Ovary (tissue), 9 donors: ENCODE data around the gene GALR2. TPM values are rescaled to one million over a fixed set of nuclear protein-coding genes. Genes with fewer than 3 reads are reported as not detected.

Source experiments
- DNase-seq, 5 donors: peaks; one replicate each; pipeline ENCODE4 v3.0.0-alpha.2; 2019 to 2020
- H3K27ac ChIP-seq, 2 donors: fragments of 200-600 bp; one replicate each; pipeline versions ENCODE4 v1.5.1 to v1.8.0; 2019 to 2022
- H3K27me3 ChIP-seq: fragments of 200-600 bp; one replicate; pipeline ENCODE4 v1.8.0; 2022
- H3K36me3 ChIP-seq: fragments of 200-600 bp; sonication (generic); one replicate; pipeline ENCODE4 v1.5.1; 2019
- H3K4me1 ChIP-seq: one replicate; pipeline ENCODE4 v1.8.1; 2013; ENCODE audit warnings: mild to moderate bottlenecking, moderate library complexity; ENCODE audit not compliant: insufficient read depth
- H3K4me3 ChIP-seq: fragments of 200-600 bp; sonication (generic); one replicate; pipeline ENCODE4 v1.5.1; 2017
- H3K9me3 ChIP-seq, 2 donors: fragments of 200-600 bp in 1 of 2; sonication (generic) in 1 of 2; one replicate each; pipeline versions ENCODE4 v1.5.1 to v1.8.1; 2013 to 2019; ENCODE audit warnings: mild to moderate bottlenecking in 1 of 2, moderate library complexity in 1 of 2
- EP300 ChIP-seq: sonication (generic); formaldehyde crosslinking; IDR thresholded peaks from one replicate; pipeline ENCODE4 v1.6.1; 2017; ENCODE audit warnings: antibody characterized with exemption
- POLR2A ChIP-seq: fragments of 450-650 bp; IDR thresholded peaks from one replicate; pipeline ENCODE4 v1.6.1; 2017; ENCODE audit warnings: antibody characterized with exemption, mild to moderate bottlenecking, moderate library complexity
- WGBS, 3 donors: extraction: QIAGEN DNeasy Blood & Tissue Kit in 1 of 3; methylation state at CpG; one replicate each; pipeline versions ENCODE4 v1.1.5 to v1.1.7; 2013 to 2017; 5-methylcytosine and 5-hydroxymethylcytosine counted together
- intact Hi-C, 4 donors: fragments of 100-400 bp; cut with DNase I; formaldehyde crosslinking; loops; one replicate each; pipeline versions ENCODE4 v1.11.0 to v1.15.1; 2022 to 2023
- polyA plus RNA-seq, 2 donors: library from polyadenylated mRNA; stranded (reverse); fragments of 200-250 nt in 1 of 2; fragments of 350-450 nt in 1 of 2; fragmentation: Illumina TruSeq in 1 of 2; extraction: RNeasy Lipid Tissue Mini Kit (QIAGEN cat#74804) in 1 of 2; gene quantifications; one replicate each; pipeline ENCODE4 v1.2.3, GENCODE V29; 2013 to 2014
- total RNA-seq, 7 donors: library from RNA; depleted of rRNA in 2 of 7; stranded (reverse); fragments of >200 nt in 2 of 7; fragmentation: NEBNext Ultra II Directional in 3 of 7; extraction: Animal tissue kit (Norgen Biotek cat#: 25700) in 3 of 7; gene quantifications; one replicate each; pipeline versions ENCODE4 v1.1.0 to v1.2.4, GENCODE V29; 2016 to 2023
- TF ChIP-seq, protein P1 (sequence below), 3 donors: fragments of 450-650 bp in 2 of 3; fragments of 200-600 bp in 1 of 3; IDR thresholded peaks; one replicate each; pipeline versions ENCODE4 v1.5.1 to v1.8.0; 2016 to 2022; ENCODE audit warnings: antibody characterized with exemption in 3 of 3, mild to moderate bottlenecking in 1 of 3
- donor health status: DM: no; HTN: no; CAD: no; lungs with moderate emphysema.
- donor health status: DM: no; HTN: no; CAD: no.
- donor health status: Bipolar disorder and iron deficiency.
- donor health status: DM: yes; HTN: yes; CAD: no.
- donor health status: DM: no; HTN: no; CAD: no.
- donor health status: DM: yes; HTN: yes; CAD: no.

GALR2 gene
- total and polyA plus RNA-seq, 9 donors: 0.34 TPM; not detected in 8

DNA sequence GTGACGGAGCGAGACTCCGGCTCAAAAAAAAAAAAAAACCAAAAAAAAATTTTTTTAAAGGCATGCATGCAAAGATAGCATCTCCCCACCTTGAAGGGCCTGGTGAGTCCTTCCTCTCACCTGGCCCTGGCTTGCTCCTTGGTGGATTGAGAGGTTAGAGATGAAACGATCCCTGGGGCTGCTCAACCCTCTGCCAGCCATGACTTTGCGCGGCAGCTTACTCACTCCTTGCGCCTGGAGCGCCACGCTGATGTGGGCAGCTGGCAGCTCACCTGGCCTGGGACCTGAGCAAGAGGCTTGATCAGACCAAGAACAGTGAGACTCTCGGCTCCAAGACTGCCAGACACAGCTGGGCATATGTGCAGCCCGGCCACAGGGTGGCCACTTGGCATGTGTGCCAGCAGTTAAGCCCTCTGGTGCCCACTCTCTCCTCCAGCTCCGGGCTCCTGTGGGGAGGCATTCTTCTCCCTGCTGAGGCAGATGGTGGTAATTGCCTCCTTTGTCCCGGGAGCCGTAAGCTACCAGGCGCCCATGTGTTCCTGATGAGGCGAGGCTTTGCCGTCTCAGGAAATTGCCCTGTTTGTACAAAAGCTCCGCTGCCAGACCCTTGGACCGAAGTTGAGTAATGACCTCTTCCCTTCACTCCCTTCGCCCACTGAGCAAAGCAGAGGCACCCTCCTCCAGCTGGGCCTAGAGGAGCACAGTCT is 42.4 kb upstream of the GALR2 start:
- Histone ChIP-seq H3K27me3 (no peaks in the 10 kb centered on the region), H3K36me3 (no peaks in the 10 kb centered on the region), H3K4me1 (peaks cover 12% of the 10 kb centered on the region), H3K4me3 (no peak overlapping the region), H3K9me3 (no peaks in the 10 kb centered on the region), H3K27ac (no peak overlapping the region)
- intact Hi-C loops: no loop called here
- TF ChIP-seq EP300 (no peak), POLR2A (no peak)
- TF ChIP-seq, protein P1, sequence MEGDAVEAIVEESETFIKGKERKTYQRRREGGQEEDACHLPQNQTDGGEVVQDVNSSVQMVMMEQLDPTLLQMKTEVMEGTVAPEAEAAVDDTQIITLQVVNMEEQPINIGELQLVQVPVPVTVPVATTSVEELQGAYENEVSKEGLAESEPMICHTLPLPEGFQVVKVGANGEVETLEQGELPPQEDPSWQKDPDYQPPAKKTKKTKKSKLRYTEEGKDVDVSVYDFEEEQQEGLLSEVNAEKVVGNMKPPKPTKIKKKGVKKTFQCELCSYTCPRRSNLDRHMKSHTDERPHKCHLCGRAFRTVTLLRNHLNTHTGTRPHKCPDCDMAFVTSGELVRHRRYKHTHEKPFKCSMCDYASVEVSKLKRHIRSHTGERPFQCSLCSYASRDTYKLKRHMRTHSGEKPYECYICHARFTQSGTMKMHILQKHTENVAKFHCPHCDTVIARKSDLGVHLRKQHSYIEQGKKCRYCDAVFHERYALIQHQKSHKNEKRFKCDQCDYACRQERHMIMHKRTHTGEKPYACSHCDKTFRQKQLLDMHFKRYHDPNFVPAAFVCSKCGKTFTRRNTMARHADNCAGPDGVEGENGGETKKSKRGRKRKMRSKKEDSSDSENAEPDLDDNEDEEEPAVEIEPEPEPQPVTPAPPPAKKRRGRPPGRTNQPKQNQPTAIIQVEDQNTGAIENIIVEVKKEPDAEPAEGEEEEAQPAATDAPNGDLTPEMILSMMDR (IDR thresholded peaks at IDR 0.05): no peak
- no peak for DNase-seq
- 90 to 91% (median 91%) methylated on average over 20 of the region's 20 CpGs for WGBS, 3 donors

DNA sequence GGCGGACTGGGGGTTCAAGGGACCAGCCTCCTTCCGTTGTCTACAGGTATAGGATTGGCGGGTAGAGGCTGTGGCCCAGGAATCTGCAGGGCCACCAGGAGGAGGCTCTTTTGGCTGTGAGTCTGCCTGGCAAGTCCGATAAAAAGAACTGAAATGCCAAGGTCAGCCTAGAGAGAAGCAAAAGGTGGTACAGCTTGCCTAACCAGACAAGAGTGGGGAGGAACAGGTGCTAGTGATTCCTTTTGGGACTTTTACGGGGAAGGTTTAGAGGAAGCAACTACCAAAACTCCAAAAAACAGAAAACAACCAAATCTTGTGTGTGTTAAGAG is 41.8 kb upstream of the GALR2 start:
- H3K4me1 ChIP-seq: peaks cover 12% of the 10 kb centered on the region
- TF ChIP-seq EP300: no peak
- TF ChIP-seq, protein P1 (IDR thresholded peaks at IDR 0.05): no peak

DNA sequence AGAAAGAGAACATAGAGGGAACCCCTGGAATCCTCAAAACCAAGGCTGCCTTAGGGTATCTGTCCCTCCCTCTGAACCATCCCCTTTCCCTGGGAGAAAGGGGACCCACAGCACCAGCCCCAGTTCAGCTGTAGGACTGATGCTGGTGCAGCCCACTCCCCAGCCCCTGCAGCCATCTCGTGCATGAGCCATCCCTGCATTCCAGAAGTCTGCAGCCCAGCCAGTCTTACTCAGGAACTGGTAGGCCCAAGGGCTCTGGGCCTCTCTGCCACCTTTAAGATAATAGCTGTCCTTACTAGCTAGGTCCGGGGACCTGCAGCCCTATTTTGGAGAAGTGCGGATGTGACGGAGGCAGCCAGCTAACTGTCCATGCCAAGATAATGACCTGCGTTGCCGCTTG is 41.4 kb upstream of the GALR2 start:
- Histone ChIP-seq H3K27ac (no peak overlapping the region), H3K4me3 (no peak overlapping the region), H3K27me3 (no peaks in the 10 kb centered on the region), H3K4me1 (peaks cover 12% of the 10 kb centered on the region), H3K9me3 (no peaks in the 10 kb centered on the region), H3K36me3 (no peaks in the 10 kb centered on the region)
- no peak for DNase-seq
- TF ChIP-seq, protein P1 (IDR thresholded peaks at IDR 0.05): no peak
- TF ChIP-seq POLR2A (no peak), EP300 (no peak)
- 93 to 96% (median 96%) methylated on average over 6 of the region's 6 CpGs for WGBS, 3 donors
- intact Hi-C loops: no loop called here

More for the DNA sequence above, 41.8 kb upstream of the GALR2 start:
- no peaks in the 10 kb centered on the region for H3K27me3 ChIP-seq
- H3K4me3 ChIP-seq: no peak overlapping the region
- intact Hi-C loops: no loop called here
- DNase-seq: no peak
- WGBS, 3 donors: 90 to 94% (median 92%) methylated on average over 5 of the region's 5 CpGs
- no peaks in the 10 kb centered on the region for H3K36me3 ChIP-seq
- no peak overlapping the region for H3K27ac ChIP-seq
- H3K9me3 ChIP-seq: no peaks in the 10 kb centered on the region

DNA sequence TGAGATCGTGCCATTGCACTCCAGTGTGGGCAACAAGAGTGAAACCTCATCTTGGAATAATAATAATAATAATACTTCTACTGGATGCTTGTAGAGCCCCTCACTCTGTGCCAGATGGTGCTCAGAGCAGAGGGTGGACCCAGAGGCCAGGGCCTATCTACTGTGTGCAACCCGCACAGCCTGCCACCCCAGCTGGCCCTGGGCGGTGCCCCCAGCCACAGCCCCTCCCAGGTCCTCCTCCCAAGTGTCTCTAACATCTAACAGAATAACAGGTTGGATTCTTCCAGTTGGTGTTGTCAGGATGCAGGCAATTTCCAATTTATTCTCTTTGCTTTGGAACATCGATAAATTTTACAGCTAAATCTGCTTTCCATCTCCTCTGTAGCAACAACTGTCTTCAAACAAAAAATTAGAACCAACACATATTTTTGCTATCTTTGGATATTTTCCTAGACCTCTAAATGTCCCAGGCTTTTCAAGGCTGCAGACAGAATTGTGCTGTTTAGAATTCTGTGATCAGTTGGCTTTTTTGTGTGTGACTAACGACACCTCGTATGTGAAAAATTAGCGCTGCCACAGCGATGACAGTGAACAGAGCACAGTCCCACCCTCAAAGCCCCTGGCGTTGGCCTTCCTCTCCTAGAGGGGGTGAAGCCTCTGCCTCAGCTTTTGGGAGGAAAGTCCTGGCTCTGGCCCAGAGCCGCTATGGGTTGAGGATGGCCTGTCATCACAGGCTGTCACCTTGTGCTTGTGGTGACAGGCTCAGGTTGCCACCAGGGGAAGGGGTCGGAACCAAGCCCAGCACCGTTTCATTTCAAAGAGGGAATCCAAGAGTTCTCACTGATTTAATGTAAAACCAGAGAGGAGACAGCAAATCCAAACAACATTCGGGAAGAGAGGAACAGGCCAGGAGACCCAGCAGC is 39.9 kb upstream of the GALR2 start:
- H3K27ac ChIP-seq: peak overlapping the region in 1 of 2 donors; percentile 27
- WGBS, 3 donors: 28 to 36% (median 33%) methylated on average over 13 of the region's 13 CpGs
- no peak overlapping the region for H3K4me3 ChIP-seq
- no peaks in the 10 kb centered on the region for H3K9me3 ChIP-seq
- no peaks in the 10 kb centered on the region for H3K27me3 ChIP-seq
- no peaks in the 10 kb centered on the region for H3K36me3 ChIP-seq
- peaks cover 12% of the 10 kb centered on the region for H3K4me1 ChIP-seq
- no peak for TF ChIP-seq EP300
- TF ChIP-seq POLR2A: no peak
- TF ChIP-seq, protein P1 (IDR thresholded peaks at IDR 0.05): no peak
- intact Hi-C loops: no loop called here
- no peak for DNase-seq
